Spleen (tissue), 11 donors: Measurements from ENCODE around the gene SPRYD4. TPM values are rescaled to one million over a fixed set of nuclear protein-coding genes. Genes with fewer than 3 reads are reported as not detected.
"Not testable (repeated sequence)": the region's sequence is repeated elsewhere in the genome, so short reads cannot be mapped to it uniquely, and the experiment has no call there.

Experiments used
- DNase-seq: peaks from one replicate; pipeline ENCODE4 v3.0.0-alpha.2; 2020
- H3K27ac ChIP-seq, 8 donors: fragments of 200-600 bp; sonication (generic) in 7 of 8; 1 replicate in 4 of 8; 2 replicates in 4 of 8; pipeline versions ENCODE4 v1.5.0 to v1.8.0; 2016 to 2021; ENCODE audit warnings: inconsistent platforms in 4 of 8, mild to moderate bottlenecking in 4 of 8, moderate library complexity in 1 of 8
- H3K27me3 ChIP-seq, 7 donors: fragments of 200-600 bp; sonication (generic) in 6 of 7; replicated peaks in 1 of 7; 1 replicate in 4 of 7; 2 replicates in 3 of 7; pipeline versions ENCODE4 v1.5.0 to v1.8.0; 2016 to 2021; ENCODE audit warnings: inconsistent platforms in 3 of 7, mild to moderate bottlenecking in 1 of 7
- H3K36me3 ChIP-seq, 6 donors: fragments of 200-600 bp; sonication (generic) in 5 of 6; 1 replicate in 4 of 6; 2 replicates in 2 of 6; pipeline versions ENCODE4 v1.5.0 to v1.8.0; 2016 to 2021; ENCODE audit warnings: inconsistent platforms in 2 of 6
- H3K4me1 ChIP-seq, 6 donors: fragments of 200-600 bp; sonication (generic) in 5 of 6; 1 replicate in 3 of 6; 2 replicates in 3 of 6; pipeline versions ENCODE4 v1.5.0 to v1.8.0; 2016 to 2021; ENCODE audit warnings: inconsistent platforms in 3 of 6
- H3K4me3 ChIP-seq, 8 donors: fragments of 200-600 bp; sonication (generic) in 7 of 8; 1 replicate in 4 of 8; 2 replicates in 4 of 8; pipeline versions ENCODE4 v1.5.0 to v1.8.0; 2016 to 2021; ENCODE audit warnings: inconsistent platforms in 4 of 8, mild to moderate bottlenecking in 4 of 8, moderate library complexity in 2 of 8
- H3K9me3 ChIP-seq, 8 donors: fragments of 200-600 bp; sonication (generic) in 7 of 8; 1 replicate in 4 of 8; 2 replicates in 4 of 8; pipeline versions ENCODE4 v1.5.0 to v1.8.0; 2016 to 2021; ENCODE audit warnings: inconsistent platforms in 4 of 8
- CTCF ChIP-seq, 11 experiments: fragments of 200-600 bp in 7 of 11; fragments of 450-650 bp in 4 of 11; sonication (generic) in 4 of 11; IDR thresholded peaks in 8 of 11; conservative IDR thresholded peaks in 3 of 11; 1 replicate in 7 of 11; 2 replicates in 4 of 11; pipeline versions ENCODE4 v1.4.0 to v1.8.0; 2016 to 2021; ENCODE audit warnings: antibody characterized with exemption in 11 of 11, inconsistent platforms in 4 of 11, mild to moderate bottlenecking in 1 of 11
- POLR2A ChIP-seq, 3 donors: fragments of 450-650 bp; IDR thresholded peaks; one replicate each; pipeline ENCODE4 v1.5.1; 2017; ENCODE audit warnings: antibody characterized with exemption in 3 of 3, mild to moderate bottlenecking in 1 of 3
- POLR2AphosphoS5 ChIP-seq, 3 donors: sonication (generic); formaldehyde crosslinking; IDR thresholded peaks; one replicate each; pipeline ENCODE4 v1.5.1; 2017; ENCODE audit warnings: antibody characterized with exemption in 3 of 3
- WGBS, 5 donors: extraction: QIAGEN DNeasy Blood & Tissue Kit in 3 of 5; methylation state at CpG; one replicate each; pipeline versions ENCODE4 v1.1.5 to v1.1.7; 2013 to 2018; 5-methylcytosine and 5-hydroxymethylcytosine counted together
- intact Hi-C: fragments of 100-400 bp; cut with DNase I; formaldehyde crosslinking; loops from one replicate; pipeline ENCODE4 v1.15.0; 2023; ENCODE audit warnings: low total_unique reads
- polyA plus RNA-seq, 3 donors: library from polyadenylated mRNA; stranded (reverse); fragments of 200-250 nt; gene quantifications; one replicate each; pipeline ENCODE4 v1.2.1, GENCODE V29; 2013
- total RNA-seq, 7 donors: library from RNA; depleted of rRNA in 3 of 7; stranded (reverse); fragments of >200 nt in 3 of 7; fragmentation: NEBNext Ultra II Directional in 4 of 7; extraction: Animal tissue kit (Norgen Biotek cat#: 25700) in 4 of 7; gene quantifications; one replicate each; pipeline versions ENCODE4 v1.1.0 to v1.2.1, GENCODE V29; 2016 to 2021
- donor health status: healthy with polysubstance abuse.
- donor health status: DM: no; HTN: no; CAD: no; lungs with moderate emphysema.
- donor health status: DM: no; HTN: no; CAD: no.
- donor health status: Bipolar disorder and iron deficiency.
- donor health status: healthy.
- donor health status: DM: no; HTN: no; CAD: no.
- donor health status: DM: yes; HTN: yes; CAD: no.

SPRYD4 gene
- total and polyA plus RNA-seq, 10 donors = 1.4 to 4.9 (median 3.7) TPM

DNA sequence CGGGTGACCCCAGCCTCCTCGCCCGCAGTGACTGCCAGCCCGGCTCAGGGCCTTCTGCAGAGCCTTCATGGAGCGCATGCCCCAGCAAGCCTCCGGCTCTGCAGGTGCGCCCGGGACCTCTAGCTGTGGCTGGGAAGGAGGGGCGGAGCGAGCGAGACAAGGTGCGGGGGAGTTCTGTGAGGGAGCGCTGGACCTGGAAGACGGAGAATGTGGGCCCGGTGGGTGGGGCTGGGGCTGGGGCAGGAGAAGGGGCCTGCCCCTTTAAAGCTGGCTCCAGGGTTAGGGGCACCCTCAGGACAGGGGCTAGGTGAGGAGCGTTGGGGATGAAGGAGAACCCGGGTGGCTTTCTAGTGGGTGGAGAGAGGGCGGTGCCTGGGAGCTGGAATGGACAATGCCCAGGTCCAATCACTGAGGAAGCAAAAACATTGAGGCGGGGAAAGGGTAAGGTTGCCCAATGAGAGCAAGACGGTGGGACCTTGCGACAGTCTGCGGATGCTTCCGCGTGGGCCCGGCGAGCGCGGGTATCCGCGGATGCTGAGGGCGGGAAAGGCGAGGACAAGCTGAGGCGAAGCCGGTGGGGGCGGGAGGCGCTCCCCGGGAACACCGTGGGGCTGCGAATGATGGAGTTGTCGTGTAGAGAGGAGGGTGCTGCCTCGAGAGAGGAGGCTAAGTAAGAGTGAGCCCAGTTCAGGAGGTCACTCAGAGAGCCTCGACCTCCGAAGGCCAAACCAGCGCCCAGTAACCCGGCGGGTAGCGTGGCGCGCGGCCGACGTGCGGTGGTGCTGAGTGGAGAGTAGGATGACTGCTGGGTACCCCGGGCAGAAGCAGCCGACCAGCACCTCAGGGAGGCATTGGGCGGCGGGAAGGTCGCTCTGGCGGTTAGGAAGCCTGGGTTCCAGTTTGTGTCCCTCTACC lies 19.9 kb downstream of the SPRYD4 start, which contains the start of gene GLS2:
GLS2 (minus strand) TSS at position 121 of the 915 bp plus-strand sequence; CDS start at position 78, 43 bp downstream.
- no peak for TF ChIP-seq POLR2A (IDR thresholded peaks at IDR 0.05)
- TF ChIP-seq POLR2AphosphoS5 (IDR thresholded peaks at IDR 0.05) = peak; percentile 58 to 78 (median 72)
- no peak for TF ChIP-seq CTCF (IDR thresholded peaks at IDR 0.05 in 8 of 11, conservative IDR thresholded peaks at IDR 0.05 in 3 of 11)
- 15 to 26% (median 18%) methylated on average over 49 to 59 of the region's 59 CpGs for WGBS, 5 donors
- Histone ChIP-seq H3K36me3 (no peaks in the 10 kb centered on the region), H3K4me1 (peaks cover 4 to 24% (median 18%) of the 10 kb centered on the region in 6 donors), H3K27ac (peak within 1 kb of the TSS in 4 of 8 donors; percentile 27 to 61 (median 43)), H3K9me3 (peaks cover 0 to 3% (median 0%) of the 10 kb centered on the region in 8 donors), H3K4me3 (peak within 1 kb of the TSS; percentile 47 to 91 (median 66)), H3K27me3 (peaks cover 0 to 36% (median 4%) of the 10 kb centered on the region in 7 donors)
- peak; percentile 89 for DNase-seq
- intact Hi-C loops = no loop called here

DNA sequence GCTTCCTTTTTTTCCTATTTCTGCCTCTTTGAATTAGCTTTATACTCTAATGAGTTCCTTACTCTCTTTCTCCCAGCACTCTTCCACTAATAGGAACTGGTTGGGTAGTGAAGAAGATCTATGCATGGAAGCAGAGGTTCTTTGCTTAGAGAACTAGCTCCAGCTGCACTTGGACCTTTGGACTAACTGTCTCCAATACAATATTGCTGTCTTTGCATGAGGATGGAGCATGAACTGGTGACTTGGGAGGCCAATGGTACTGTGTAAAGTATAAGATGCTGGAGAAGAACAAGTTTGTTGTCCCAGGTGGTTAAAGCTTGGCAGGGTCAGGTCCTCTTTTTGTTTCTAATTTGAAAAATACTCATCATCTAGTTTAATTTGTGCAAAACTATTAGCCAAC lies 22.0 kb downstream of the SPRYD4 start:
- DNase-seq = no peak
- intact Hi-C loops = no loop called here
- H3K4me3 ChIP-seq = no peak overlapping the region
- no peak for TF ChIP-seq POLR2AphosphoS5 (IDR thresholded peaks at IDR 0.05)
- no peak for TF ChIP-seq CTCF (IDR thresholded peaks at IDR 0.05 in 8 of 11, conservative IDR thresholded peaks at IDR 0.05 in 3 of 11)
- TF ChIP-seq POLR2A (IDR thresholded peaks at IDR 0.05) = no peak
- H3K36me3 ChIP-seq = no peaks in the 10 kb centered on the region
- H3K27me3 ChIP-seq = peaks cover 0 to 36% (median 4%) of the 10 kb centered on the region in 7 donors
- H3K4me1 ChIP-seq = peaks cover 4 to 24% (median 18%) of the 10 kb centered on the region in 6 donors
- H3K9me3 ChIP-seq = peaks cover 0 to 3% (median 0%) of the 10 kb centered on the region in 8 donors
- H3K27ac ChIP-seq = no peak overlapping the region

- H3K4me1 ChIP-seq, intact Hi-C loops, H3K9me3 ChIP-seq, H3K4me3 ChIP-seq, H3K27ac ChIP-seq, DNase-seq, H3K36me3 ChIP-seq: not testable (repeated sequence)
- peaks cover 0 to 19% (median 4%) of the 10 kb centered on the region in 7 donors for H3K27me3 ChIP-seq
- WGBS, 5 donors = 86 to 94% (median 91%) methylated on average over 19 to 31 of the region's 31 CpGs
Observed at GRCh38 chr12:56493409-56494105, 25.2 kb downstream of the SPRYD4 start.

DNA sequence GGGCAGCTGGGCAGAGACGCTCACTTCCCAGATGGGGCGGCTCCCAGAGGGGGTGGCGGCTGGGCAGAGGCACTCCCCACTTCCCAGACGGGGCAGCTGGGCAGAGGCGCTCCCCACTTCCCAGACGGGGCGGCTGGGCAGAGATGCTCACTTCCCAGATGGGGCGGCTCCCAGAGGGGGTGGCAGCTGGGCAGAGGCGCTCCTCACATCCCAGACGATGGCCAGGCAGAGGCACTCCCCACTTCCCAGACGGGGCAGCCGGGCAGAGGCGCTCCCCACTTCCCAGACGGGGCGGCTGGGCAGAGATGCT lies 25.7 kb downstream of the SPRYD4 start:
- H3K9me3 ChIP-seq, H3K4me3 ChIP-seq, H3K27ac ChIP-seq, DNase-seq, intact Hi-C loops, H3K36me3 ChIP-seq, H3K4me1 ChIP-seq: not testable (repeated sequence)
- H3K27me3 ChIP-seq = peaks cover 0 to 15% (median 0%) of the 10 kb centered on the region in 7 donors
- WGBS, 5 donors = 93 to 98% (median 96%) methylated on average over 10 to 15 of the region's 15 CpGs; no CpG with 5 or more reads in 1 of the 5 donors

DNA sequence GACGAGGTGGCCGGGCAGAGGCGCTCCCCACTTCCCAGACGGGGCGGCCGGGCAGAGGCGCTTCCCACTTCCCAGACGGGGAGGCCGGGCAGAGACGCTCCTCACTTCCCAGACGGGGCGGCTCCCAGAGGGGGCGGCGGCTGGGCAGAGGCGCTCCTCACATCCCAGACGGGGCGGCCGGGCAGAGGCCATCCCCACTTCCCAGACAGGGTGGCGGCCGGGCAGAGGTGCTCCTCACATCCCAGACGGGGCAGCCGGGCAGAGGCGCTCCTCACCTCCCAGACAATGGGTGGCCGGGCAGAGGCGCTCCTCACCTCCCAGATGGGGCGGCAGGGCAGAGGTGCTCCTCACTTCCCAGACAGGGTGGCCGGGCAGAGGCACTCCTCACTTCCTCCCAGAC lies 26.1 kb downstream of the SPRYD4 start:
- DNase-seq, H3K36me3 ChIP-seq, H3K4me1 ChIP-seq, H3K4me3 ChIP-seq, H3K9me3 ChIP-seq, H3K27ac ChIP-seq, intact Hi-C loops: not testable (repeated sequence)
- 90 to 97% (median 96%) methylated on average over 19 to 27 of the region's 27 CpGs for WGBS, 5 donors
- H3K27me3 ChIP-seq = peaks cover 0 to 11% (median 0%) of the 10 kb centered on the region in 7 donors
